NCI-H1105 treated with DMSO at 0.1 percent for 48 hours (cell line): ENCODE measurements around the gene BPIFB1.

Source experiments
- DNase-seq: peaks from one replicate; lab custom pipeline; 2025; lab: John Stamatoyannopoulos, UW

The BPIFB1 gene

GRCh38 chr20:33325350-33325749 is 42.3 kb downstream of the BPIFB1 start:
- no peak for DNase-seq

GRCh38 chr20:33328157-33329137 is 45.4 kb downstream of the BPIFB1 start:
- no peak for DNase-seq

GRCh38 chr20:33332905-33333456 is 50.0 kb downstream of the BPIFB1 start:
- DNase-seq, result no peak

- no peak for DNase-seq
Observed at GRCh38 chr20:33333616-33334015, 50.6 kb downstream of the BPIFB1 start.

GRCh38 chr20:33334111-33334510 is 51.1 kb downstream of the BPIFB1 start:
- no peak for DNase-seq

GRCh38 chr20:33336375-33336774 is 53.4 kb downstream of the BPIFB1 start:
- DNase-seq, result no peak

- DNase-seq, result no peak
Observed at GRCh38 chr20:33337119-33337518, 54.1 kb downstream of the BPIFB1 start.

GRCh38 chr20:33337531-33338165 is 54.6 kb downstream of the BPIFB1 start:
- DNase-seq, result no peak

- no peak for DNase-seq
Observed at GRCh38 chr20:33338467-33339258, 55.6 kb downstream of the BPIFB1 start.

- no peak for DNase-seq
Observed at GRCh38 chr20:33339515-33340058, 56.6 kb downstream of the BPIFB1 start.

- DNase-seq, result no peak
Observed at GRCh38 chr20:33343521-33343920, 60.5 kb downstream of the BPIFB1 start.

- no peak for DNase-seq
Observed at GRCh38 chr20:33345342-33345741, 62.3 kb downstream of the BPIFB1 start.

GRCh38 chr20:33348136-33348937 is 65.3 kb downstream of the BPIFB1 start:
- DNase-seq, result no peak

- DNase-seq, result no peak
Observed at GRCh38 chr20:33349493-33349892, 66.5 kb downstream of the BPIFB1 start.

GRCh38 chr20:33351696-33352095 is 68.7 kb downstream of the BPIFB1 start:
- no peak for DNase-seq

GRCh38 chr20:33352258-33353012 is 69.4 kb downstream of the BPIFB1 start:
- DNase-seq, result no peak

- no peak for DNase-seq
Observed at GRCh38 chr20:33353013-33353402, 70.0 kb downstream of the BPIFB1 start.
